A673 (cell line): ENCODE results near the gene HAGH.

ENCODE experiments used
- CTCF ChIP-seq: fragments of 300-800, 200-600 bp; sonication (generic); conservative IDR thresholded peaks from 2 replicates; pipeline ENCODE4 v1.5.1; 2017; ENCODE audit warnings: low read depth, mild to moderate bottlenecking, antibody characterized with exemption, low read length, moderate library complexity, mixed read lengths
- EZH2 ChIP-seq: fragments of 200-600 bp; sonication (generic); IDR thresholded peaks from 2 replicates; pipeline ENCODE4 v1.6.1; 2017; ENCODE audit warnings: borderline replicate concordance, low read depth, mild to moderate bottlenecking, mixed read lengths, antibody characterized with exemption, low read length; ENCODE audit not compliant: poor library complexity, severe bottlenecking

GRCh38 chr16:1859650-1860049, 33.0 kb upstream of the HAGH start:
- TF ChIP-seq CTCF = no peak
- no peak for TF ChIP-seq EZH2
